Right lobe of liver (tissue), 6 donors: ENCODE data around the gene FSTL4. TPM values are rescaled to one million over a fixed set of nuclear protein-coding genes. Genes with fewer than 3 reads are reported as not detected.

ENCODE experiments used
- ATAC-seq, 4 donors: fragments of 200-7000 bp; cut with Tn5 transposase; one replicate each; pipeline ENCODE4 v1.9.1; 2020; ENCODE audit warnings: mild to moderate bottlenecking in 4 of 4, moderate library complexity in 4 of 4
- DNase-seq, 3 donors: peaks; one replicate each; pipeline ENCODE4 v3.0.0-alpha.2; 2020
- H3K27ac ChIP-seq, 3 donors: fragments of 200-600 bp; one replicate each; pipeline ENCODE4 v1.8.0; 2022
- H3K27me3 ChIP-seq, 2 donors: fragments of 200-600 bp; one replicate each; pipeline ENCODE4 v1.8.0; 2022
- H3K36me3 ChIP-seq, 4 donors: fragments of 200-600 bp; sonication (generic) in 1 of 4; one replicate each; pipeline versions ENCODE4 v1.5.1 to v1.8.0; 2017 to 2022; ENCODE audit warnings: control low read depth in 1 of 4
- H3K4me1 ChIP-seq, 4 donors: fragments of 200-600 bp; sonication (generic) in 1 of 4; one replicate each; pipeline versions ENCODE4 v1.5.1 to v1.8.0; 2017 to 2022; ENCODE audit warnings: control low read depth in 1 of 4
- H3K4me3 ChIP-seq, 3 donors: fragments of 200-600 bp; one replicate each; pipeline ENCODE4 v1.8.0; 2022
- H3K9me3 ChIP-seq, 4 donors: fragments of 200-600 bp; sonication (generic) in 1 of 4; one replicate each; pipeline versions ENCODE4 v1.5.1 to v1.8.0; 2017 to 2022; ENCODE audit warnings: control low read depth in 1 of 4
- POLR2A ChIP-seq: fragments of 450-650 bp; IDR thresholded peaks from one replicate; pipeline ENCODE4 v1.6.1; 2017; ENCODE audit warnings: antibody characterized with exemption, mild to moderate bottlenecking
- WGBS: methylation state at CpG from one replicate; pipeline ENCODE4 v1.1.6; 2018; ENCODE audit warnings: low coverage, low lambda C conversion rate; ENCODE audit not compliant: insufficient coverage; ENCODE audit errors: missing lambda C conversion rate; 5-methylcytosine and 5-hydroxymethylcytosine counted together
- intact Hi-C, 2 donors: fragments of 100-400 bp; cut with DNase I; formaldehyde crosslinking; loops; one replicate each; pipeline versions ENCODE4 v1.11.2 to v1.14.1; 2022
- total RNA-seq, 6 experiments: library from RNA; depleted of rRNA in 2 of 6; stranded (reverse); fragments of >200 nt in 2 of 6; fragmentation: NEBNext Ultra II Directional in 3 of 6; extraction: Animal tissue kit (Norgen Biotek cat#: 25700) in 3 of 6; gene quantifications; one replicate each; pipeline versions ENCODE4 v1.1.0 to v1.2.4, GENCODE V29; 2016 to 2023
- TF ChIP-seq, protein P1 (sequence below), 4 donors: fragments of 200-600 bp in 3 of 4; fragments of 450-650 bp in 1 of 4; IDR thresholded peaks; one replicate each; pipeline versions ENCODE4 v1.5.1 to v1.8.0; 2016 to 2022; ENCODE audit warnings: antibody characterized with exemption in 4 of 4, mild to moderate bottlenecking in 2 of 4
- donor health status: DM: no; HTN: yes; CAD: no.
- donor health status: DM: no; HTN: no; CAD: no.
- donor health status: DM: no; HTN: no; CAD: no.
- donor health status: DM: no; HTN: yes; CAD: no.
- donor health status: DM: no; HTN: yes; CAD: no.

FSTL4 gene
- total RNA-seq, 6 experiments from 2014 or later: 0.62 to 1.3 (median 0.80) TPM; not detected in 3

DNA sequence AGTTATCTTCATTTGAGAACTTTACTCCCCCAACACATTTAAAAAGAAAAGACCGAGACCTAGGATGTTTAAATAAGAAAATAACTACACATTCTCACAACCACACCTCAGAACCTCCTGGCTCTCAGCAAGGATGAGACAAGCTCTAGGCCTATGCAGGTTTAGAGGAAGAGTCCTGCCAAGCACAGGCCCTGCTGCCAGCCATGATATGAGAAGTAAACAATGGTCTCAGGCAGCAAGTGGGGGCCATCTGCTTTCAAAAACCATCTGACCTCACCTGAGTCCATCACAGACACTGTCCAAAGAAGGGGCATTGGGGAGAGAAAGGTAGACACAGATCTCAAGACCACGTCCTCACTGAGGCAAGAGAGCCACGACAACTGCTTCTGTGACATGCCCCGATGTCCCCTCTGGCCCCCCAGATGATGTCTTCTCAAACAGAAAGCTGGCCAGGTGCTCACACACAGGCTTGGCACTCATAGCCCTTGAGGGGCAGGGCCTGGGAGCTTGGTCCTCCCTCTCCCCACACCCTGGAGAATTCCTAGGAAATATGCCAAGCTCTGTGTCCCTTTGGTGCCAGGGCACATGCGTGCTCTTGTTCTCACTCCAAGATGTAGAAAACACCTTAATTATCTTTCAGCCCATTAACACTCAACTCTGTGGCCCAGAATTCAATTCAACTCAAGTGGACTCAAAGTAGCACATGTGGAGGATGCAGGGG is 150.4 kb downstream of the FSTL4 start:
- Histone ChIP-seq H3K36me3 (no peaks in the 10 kb centered on the region), H3K27me3 (no peaks in the 10 kb centered on the region), H3K4me1 (peaks cover 0 to 10% (median 3%) of the 10 kb centered on the region in 4 donors), H3K4me3 (no peak overlapping the region), H3K9me3 (no peaks in the 10 kb centered on the region), H3K27ac (no peak overlapping the region)
- TF ChIP-seq, protein P1, sequence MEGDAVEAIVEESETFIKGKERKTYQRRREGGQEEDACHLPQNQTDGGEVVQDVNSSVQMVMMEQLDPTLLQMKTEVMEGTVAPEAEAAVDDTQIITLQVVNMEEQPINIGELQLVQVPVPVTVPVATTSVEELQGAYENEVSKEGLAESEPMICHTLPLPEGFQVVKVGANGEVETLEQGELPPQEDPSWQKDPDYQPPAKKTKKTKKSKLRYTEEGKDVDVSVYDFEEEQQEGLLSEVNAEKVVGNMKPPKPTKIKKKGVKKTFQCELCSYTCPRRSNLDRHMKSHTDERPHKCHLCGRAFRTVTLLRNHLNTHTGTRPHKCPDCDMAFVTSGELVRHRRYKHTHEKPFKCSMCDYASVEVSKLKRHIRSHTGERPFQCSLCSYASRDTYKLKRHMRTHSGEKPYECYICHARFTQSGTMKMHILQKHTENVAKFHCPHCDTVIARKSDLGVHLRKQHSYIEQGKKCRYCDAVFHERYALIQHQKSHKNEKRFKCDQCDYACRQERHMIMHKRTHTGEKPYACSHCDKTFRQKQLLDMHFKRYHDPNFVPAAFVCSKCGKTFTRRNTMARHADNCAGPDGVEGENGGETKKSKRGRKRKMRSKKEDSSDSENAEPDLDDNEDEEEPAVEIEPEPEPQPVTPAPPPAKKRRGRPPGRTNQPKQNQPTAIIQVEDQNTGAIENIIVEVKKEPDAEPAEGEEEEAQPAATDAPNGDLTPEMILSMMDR (IDR thresholded peaks at IDR 0.05): no peak
- TF ChIP-seq POLR2A: no peak
- no peak for DNase-seq
- ATAC-seq: no peak
- intact Hi-C loops: loop anchor here in 1 of 2 donors (10.0 kb wide), 1 partner anchor 347 kb away; no protein-coding TSS in a partner anchor
- 57% methylated on average over 2 of the region's 5 CpGs for WGBS

- TF ChIP-seq, protein P1 (IDR thresholded peaks at IDR 0.05): peak; percentile 46 to 78 (median 58)
- TF ChIP-seq POLR2A: no peak
- peak in 3 of 4 donors; percentile 17 to 29 (median 21) for ATAC-seq
- Histone ChIP-seq H3K27ac (no peak overlapping the region), H3K4me1 (peaks cover 0 to 26% (median 12%) of the 10 kb centered on the region in 4 donors), H3K9me3 (no peaks in the 10 kb centered on the region), H3K4me3 (no peak overlapping the region), H3K27me3 (no peaks in the 10 kb centered on the region), H3K36me3 (no peaks in the 10 kb centered on the region)
- 63% methylated on average over 12 of the region's 12 CpGs for WGBS
- peak in 2 of 3 donors; percentile 29 to 53 for DNase-seq
- intact Hi-C loops: loop anchor here in 1 of 2 donors (10.0 kb wide), 1 partner anchor 345 kb away; no protein-coding TSS in a partner anchor
Measured at GRCh38 chr5:133460172-133460758, 152.1 kb downstream of the FSTL4 start.

GRCh38 chr5:133459474-133460160 is 152.7 kb downstream of the FSTL4 start:
- WGBS: 78% methylated on average over 6 of the region's 7 CpGs

DNA sequence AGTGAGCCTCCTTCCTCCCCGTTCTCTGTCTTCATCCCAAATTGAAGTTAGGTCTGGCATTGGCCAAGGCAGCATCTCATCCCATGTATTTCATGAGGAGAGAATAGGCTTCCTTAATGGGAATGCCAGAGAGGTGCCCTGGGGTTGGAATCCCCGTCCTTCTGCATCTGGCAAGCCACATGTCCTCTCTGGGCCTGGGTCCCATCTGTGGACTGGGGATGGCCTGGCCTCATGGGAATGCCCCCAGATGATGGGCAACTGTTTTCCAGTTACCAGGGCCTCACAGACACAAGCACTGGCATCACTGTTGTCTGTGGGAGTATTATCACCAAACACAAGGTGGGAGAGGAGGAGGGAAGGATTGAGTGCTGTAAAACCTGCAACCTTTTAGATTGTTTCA is 153.9 kb downstream of the FSTL4 start:
- no peaks in the 10 kb centered on the region for H3K27me3 ChIP-seq
- ATAC-seq: no peak
- intact Hi-C loops: no loop called here
- no peaks in the 10 kb centered on the region for H3K36me3 ChIP-seq
- no peak overlapping the region for H3K4me3 ChIP-seq
- no peaks in the 10 kb centered on the region for H3K9me3 ChIP-seq
- 80% methylated on average over 1 of the region's 2 CpGs for WGBS
- H3K4me1 ChIP-seq: peaks cover 0 to 26% (median 12%) of the 10 kb centered on the region in 4 donors
- no peak overlapping the region for H3K27ac ChIP-seq
- DNase-seq: no peak
- no peak for TF ChIP-seq POLR2A
- TF ChIP-seq, protein P1 (IDR thresholded peaks at IDR 0.05): no peak

More at GRCh38 chr5:133459474-133460160, 152.7 kb downstream of the FSTL4 start:
- TF ChIP-seq, protein P1 (IDR thresholded peaks at IDR 0.05): no peak
- TF ChIP-seq POLR2A: no peak
- no peak for DNase-seq
- H3K27me3 ChIP-seq: no peaks in the 10 kb centered on the region
- H3K36me3 ChIP-seq: no peaks in the 10 kb centered on the region
- H3K9me3 ChIP-seq: no peaks in the 10 kb centered on the region
- H3K27ac ChIP-seq: no peak overlapping the region
- peaks cover 0 to 26% (median 12%) of the 10 kb centered on the region in 4 donors for H3K4me1 ChIP-seq
- no peak for ATAC-seq
- intact Hi-C loops: loop anchor here in 1 of 2 donors (10.0 kb wide), 1 partner anchor 345 kb away; no protein-coding TSS in a partner anchor
- H3K4me3 ChIP-seq: no peak overlapping the region
